BLaER1 treated with 17β-estradiol and CSF1 and Interleukin-3, amounts not matched to agents 10 nM and 100 nM (cell line): ENCODE measurements around the gene RAET1L.
"Not testable (repeated sequence)": the region's sequence is repeated elsewhere in the genome, so short reads cannot be mapped to it uniquely, and the experiment has no call there.

ENCODE experiments used
- H3K27ac ChIP-seq, 11 experiments: shearing (Covaris generic); formaldehyde crosslinking; 2 replicates each; pipeline ENCODE4 v1.8.1; 2022
- H3K27me3 ChIP-seq, 11 experiments: shearing (Covaris generic); formaldehyde crosslinking; 2 replicates each; pipeline ENCODE4 v1.8.1; 2022
- H3K36me3 ChIP-seq, 11 experiments: shearing (Covaris generic); formaldehyde crosslinking; 2 replicates each; pipeline ENCODE4 v1.8.1; 2022
- H3K4me1 ChIP-seq, 10 experiments: shearing (Covaris generic); formaldehyde crosslinking; 2 replicates each; pipeline ENCODE4 v1.8.1; 2022
- H3K4me2 ChIP-seq, 11 experiments: shearing (Covaris generic); formaldehyde crosslinking; 2 replicates each; pipeline ENCODE4 v1.8.1; 2022
- H3K4me3 ChIP-seq, 10 experiments: shearing (Covaris generic); formaldehyde crosslinking; 2 replicates each; pipeline ENCODE4 v1.8.1; 2022
- H3K9ac ChIP-seq, 11 experiments: shearing (Covaris generic); formaldehyde crosslinking; 2 replicates each; pipeline ENCODE4 v1.8.1; 2022
- H3K9me3 ChIP-seq, 11 experiments: shearing (Covaris generic); formaldehyde crosslinking; replicated peaks in 1 of 11; 2 replicates each; pipeline ENCODE4 v1.8.1; 2022
- H4K20me1 ChIP-seq, 11 experiments: shearing (Covaris generic); formaldehyde crosslinking; 2 replicates each; pipeline ENCODE4 v1.8.1; 2022
- Cebpa-rat ChIP-seq, 11 experiments: shearing (Covaris generic); IDR thresholded peaks; 2 replicates each; pipeline ENCODE4 v1.8.1; 2022

The RAET1L gene

DNA sequence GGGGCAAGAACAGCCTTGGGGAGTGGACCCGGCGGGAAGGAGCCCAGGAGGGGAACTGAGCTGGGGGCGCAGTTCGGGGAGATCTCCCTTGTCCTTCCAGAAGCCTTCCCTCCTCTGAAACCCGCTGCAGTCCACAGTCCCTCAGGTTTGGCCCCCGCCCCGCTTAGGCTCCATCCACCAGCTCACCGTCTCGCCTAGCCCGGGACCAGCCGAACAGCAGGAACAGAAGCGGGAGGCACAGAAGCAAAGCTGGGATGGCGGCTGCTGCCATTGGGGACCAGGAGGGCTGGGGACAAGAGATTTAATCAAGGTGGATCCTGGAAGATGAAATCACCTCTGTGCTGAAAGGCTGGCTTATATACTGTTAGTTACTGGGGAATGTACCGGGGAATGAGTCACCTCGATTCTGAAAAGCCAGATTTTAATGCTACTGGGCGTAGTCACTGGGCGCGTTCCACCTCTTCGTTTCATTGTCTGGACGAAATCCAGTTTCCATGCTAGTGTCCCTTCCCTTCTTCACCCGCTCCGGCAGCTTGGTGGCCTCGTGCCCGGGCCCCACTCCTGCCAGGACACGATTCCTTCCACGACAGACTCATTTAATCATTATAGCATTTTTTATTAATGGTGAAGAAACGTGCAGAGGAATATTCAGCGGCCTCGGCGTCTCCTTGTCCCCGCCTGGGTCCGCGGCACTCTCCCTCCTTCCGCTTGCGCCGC is at the start of gene RAET1L:
RAET1L (minus strand) TSS at position 332 of the 717 bp plus-strand sequence; CDS start at position 271, 61 bp downstream.
- Histone ChIP-seq H3K9me3 (no peaks in the 10 kb centered on the region), H3K4me1 (peaks cover 0 to 20% (median 6%) of the 10 kb centered on the region in 10 experiments; a peak in 8 of 20 replicates), H3K27me3 (peaks cover 37 to 53% (median 45%) of the 10 kb centered on the region in 11 experiments), H3K27ac (no peak within 1 kb of the TSS), H3K4me2 (peak within 1 kb of the TSS in 5 of 11 experiments; percentile 30 to 76 (median 47); a peak in 8 of 22 replicates), H3K4me3 (peak within 1 kb of the TSS in 2 of 10 experiments; percentile 28 to 31; a peak in 2 of 20 replicates), H3K9ac (no peak within 1 kb of the TSS), H3K36me3 (no peaks in the 10 kb centered on the region), H4K20me1 (peaks cover 0 to 21% (median 0%) of the 10 kb centered on the region in 11 experiments; a peak in 5 of 22 replicates)
- no peak for TF ChIP-seq Cebpa-rat (IDR thresholded peaks at IDR 0.05)

- Histone ChIP-seq H3K27ac (no peak overlapping the region), H3K36me3 (no peaks in the 10 kb centered on the region), H3K9me3 (no peaks in the 10 kb centered on the region), H4K20me1 (peaks cover 0 to 9% (median 0%) of the 10 kb centered on the region in 11 experiments; a peak in 5 of 22 replicates), H3K4me3 (no peak overlapping the region), H3K4me1 (peaks cover 24 to 39% (median 28%) of the 10 kb centered on the region in 10 experiments), H3K4me2 (no peak overlapping the region), H3K9ac (no peak overlapping the region), H3K27me3 (peaks cover 0 to 11% (median 1%) of the 10 kb centered on the region in 11 experiments; a peak in 5 of 22 replicates)
- TF ChIP-seq Cebpa-rat (IDR thresholded peaks at IDR 0.05): no peak
Measured at GRCh38 chr6:150075034-150075421, 49.7 kb upstream of the RAET1L start.

DNA sequence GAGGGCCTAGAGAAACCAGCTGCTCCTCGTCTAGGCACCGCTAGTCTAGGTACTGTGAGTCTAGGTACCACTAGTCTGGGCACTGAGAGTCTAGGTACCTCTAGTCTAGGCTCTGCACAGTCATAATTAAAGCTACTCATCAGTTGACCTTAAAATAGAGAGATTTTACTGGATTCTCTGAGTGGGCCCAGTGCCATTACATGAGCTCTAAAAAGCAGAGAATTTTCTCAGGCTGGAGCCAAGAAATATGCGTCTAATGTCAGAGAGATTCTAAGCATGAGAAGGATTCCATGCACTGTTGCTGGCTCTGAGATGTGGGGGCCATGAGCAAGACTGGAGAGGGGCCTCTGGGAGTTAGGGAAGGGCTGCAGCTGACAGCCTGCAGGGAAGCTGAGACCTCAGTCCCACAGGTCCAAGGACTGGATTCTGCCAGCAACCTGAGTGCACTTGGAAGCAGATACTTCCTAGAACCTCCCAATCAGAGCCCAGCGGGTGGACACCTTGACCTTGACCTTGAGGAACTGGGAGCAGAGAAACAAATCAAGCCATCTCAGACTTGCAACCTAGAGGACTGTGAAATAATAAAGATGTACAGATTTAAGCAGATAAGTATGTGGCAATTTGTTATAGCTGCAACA is 49.2 kb upstream of the RAET1L start:
- Histone ChIP-seq H3K4me1 (peaks cover 21 to 38% (median 28%) of the 10 kb centered on the region in 10 experiments), H3K27me3 (peaks cover 0 to 11% (median 5%) of the 10 kb centered on the region in 11 experiments; a peak in 6 of 22 replicates), H4K20me1 (peaks cover 0 to 14% (median 0%) of the 10 kb centered on the region in 11 experiments; a peak in 4 of 22 replicates)
- H3K4me3 ChIP-seq, H3K27ac ChIP-seq, H3K4me2 ChIP-seq, H3K9me3 ChIP-seq, H3K36me3 ChIP-seq, H3K9ac ChIP-seq: not testable (repeated sequence)

DNA sequence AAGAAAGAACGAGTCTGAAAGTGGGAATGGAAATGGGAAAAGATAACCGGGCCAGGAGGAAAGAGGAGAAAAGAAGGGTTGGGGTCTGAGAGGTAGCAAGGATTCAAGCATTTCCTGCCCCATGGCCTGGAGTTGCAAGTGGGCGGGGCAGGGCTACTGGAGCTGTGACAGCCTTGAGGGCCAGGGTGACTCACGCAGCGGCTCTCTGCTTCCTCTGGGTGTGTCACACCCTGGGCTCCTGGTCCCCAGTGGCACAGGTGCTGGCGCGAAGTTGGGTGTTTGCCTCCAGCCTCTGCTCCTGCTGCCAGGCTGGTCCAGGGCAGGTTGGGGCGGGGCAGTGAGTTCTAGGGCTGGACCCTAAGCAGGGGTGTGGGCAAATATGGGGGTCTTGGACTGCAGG is 46.9 kb upstream of the RAET1L start:
- no peak for TF ChIP-seq Cebpa-rat (IDR thresholded peaks at IDR 0.05)
- peak overlapping the region; percentile 26 to 73 (median 65) for H3K4me2 ChIP-seq
- H4K20me1 ChIP-seq: peaks cover 0 to 17% (median 0%) of the 10 kb centered on the region in 11 experiments; a peak in 5 of 22 replicates
- no peaks in the 10 kb centered on the region for H3K9me3 ChIP-seq
- peak overlapping the region in 1 of 11 experiments; percentile 48; a peak in 1 of 22 replicates for H3K27ac ChIP-seq
- H3K4me1 ChIP-seq: peaks cover 20 to 43% (median 33%) of the 10 kb centered on the region in 10 experiments
- H3K4me3 ChIP-seq: no peak overlapping the region
- no peaks in the 10 kb centered on the region for H3K36me3 ChIP-seq
- H3K9ac ChIP-seq: no peak overlapping the region
- peaks cover 0 to 9% (median 5%) of the 10 kb centered on the region in 11 experiments; a peak in 6 of 22 replicates for H3K27me3 ChIP-seq

- Histone ChIP-seq H3K4me2 (peak overlapping the region in 4 of 11 experiments; percentile 96 to 99 (median 97); a peak in 3 of 22 replicates), H4K20me1 (peaks cover 0 to 17% (median 0%) of the 10 kb centered on the region in 11 experiments; a peak in 5 of 22 replicates), H3K9me3 (no peaks in the 10 kb centered on the region), H3K9ac (no peak overlapping the region), H3K27ac (no peak overlapping the region), H3K36me3 (peaks cover 0 to 3% (median 0%) of the 10 kb centered on the region in 11 experiments; a peak in 1 of 22 replicates), H3K27me3 (peaks cover 0 to 7% (median 0%) of the 10 kb centered on the region in 11 experiments; a peak in 3 of 22 replicates), H3K4me3 (no peak overlapping the region), H3K4me1 (peaks cover 20 to 43% (median 33%) of the 10 kb centered on the region in 10 experiments)
- TF ChIP-seq Cebpa-rat (IDR thresholded peaks at IDR 0.05): no peak
Measured at GRCh38 chr6:150070236-150070818, 45.0 kb upstream of the RAET1L start.

GRCh38 chr6:150069706-150070105 is 44.4 kb upstream of the RAET1L start:
- Histone ChIP-seq H3K27ac (no peak overlapping the region), H3K27me3 (peaks cover 0 to 7% (median 0%) of the 10 kb centered on the region in 11 experiments; a peak in 3 of 22 replicates), H4K20me1 (peaks cover 0 to 17% (median 0%) of the 10 kb centered on the region in 11 experiments; a peak in 5 of 22 replicates), H3K36me3 (peaks cover 0 to 9% (median 0%) of the 10 kb centered on the region in 11 experiments; a peak in 2 of 22 replicates), H3K4me2 (peak overlapping the region; percentile 81 to 99 (median 97)), H3K9me3 (no peaks in the 10 kb centered on the region), H3K9ac (peak overlapping the region in 2 of 11 experiments; percentile 34 to 46; a peak in 1 of 22 replicates), H3K4me3 (peak overlapping the region in 8 of 10 experiments; percentile 65 to 84 (median 71); a peak in 12 of 20 replicates), H3K4me1 (peaks cover 20 to 43% (median 33%) of the 10 kb centered on the region in 10 experiments)
- no peak for TF ChIP-seq Cebpa-rat (IDR thresholded peaks at IDR 0.05)

- H3K4me2 ChIP-seq: peak within 1 kb of the TSS; percentile 95 to 99 (median 97)
- peaks cover 0 to 7% (median 0%) of the 10 kb centered on the region in 11 experiments; a peak in 3 of 22 replicates for H3K27me3 ChIP-seq
- no peak for TF ChIP-seq Cebpa-rat (IDR thresholded peaks at IDR 0.05)
- H3K9ac ChIP-seq: peak within 1 kb of the TSS; percentile 64 to 82 (median 77); a peak in 21 of 22 replicates
- peaks cover 0 to 17% (median 0%) of the 10 kb centered on the region in 11 experiments; a peak in 5 of 22 replicates for H4K20me1 ChIP-seq
- H3K4me1 ChIP-seq: peaks cover 20 to 43% (median 33%) of the 10 kb centered on the region in 10 experiments
- peak within 1 kb of the TSS in 10 of 11 experiments; percentile 32 to 74 (median 58); a peak in 18 of 22 replicates for H3K27ac ChIP-seq
- H3K36me3 ChIP-seq: peaks cover 0 to 16% (median 0%) of the 10 kb centered on the region in 11 experiments; a peak in 3 of 22 replicates
- no peaks in the 10 kb centered on the region for H3K9me3 ChIP-seq
- peak within 1 kb of the TSS; percentile 65 to 84 (median 72) for H3K4me3 ChIP-seq
Measured at GRCh38 chr6:150068720-150069648, 43.7 kb upstream of the RAET1L start, which contains the start of gene ULBP3. Gene ULBP3, minus strand, starts transcription at chr6:150069121. Its CDS starts 55 bp downstream, at chr6:150069066.
